MG63 (cell line): Measurements from ENCODE around the gene GH2. TPM values are rescaled to one million over a fixed set of nuclear protein-coding genes. Genes with fewer than 3 reads are reported as not detected.
"Not testable (repeated sequence)": the region's sequence is repeated elsewhere in the genome, so short reads cannot be mapped to it uniquely, and the experiment has no call there.

ENCODE experiments used
- DNase-seq: peaks from one replicate; pipeline ENCODE4 v3.0.0-alpha.2; 2020
- H3K27me3 ChIP-seq: fragments of 250-450 bp; sonication (Bioruptor Pico); 2 replicates; pipeline ENCODE4 v1.5.1; 2020; ENCODE audit warnings: mild to moderate bottlenecking, moderate library complexity
- H3K36me3 ChIP-seq: fragments of 250-450 bp; sonication (Bioruptor Pico); 2 replicates; pipeline ENCODE4 v1.5.1; 2020; ENCODE audit warnings: mild to moderate bottlenecking, moderate library complexity
- H3K4me3 ChIP-seq: fragments of 250-450 bp; sonication (Bioruptor Pico); 2 replicates; pipeline ENCODE4 v1.5.1; 2020; ENCODE audit warnings: mild to moderate bottlenecking, moderate library complexity
- H3K9me3 ChIP-seq: fragments of 250-450 bp; sonication (Bioruptor Pico); 2 replicates; pipeline ENCODE4 v1.5.1; 2020; ENCODE audit warnings: mild to moderate bottlenecking, moderate library complexity
- total RNA-seq: library from RNA; depleted of rRNA; stranded (reverse); fragments of >200 nt; shearing (Covaris generic); gene quantifications from 2 replicates; pipeline ENCODE4 v1.2.3, GENCODE V29; 2014; ENCODE audit warnings: low replicate concordance

The GH2 gene
- total RNA-seq, 1 experiment from 2014 or later = not detected

- Histone ChIP-seq H3K9me3 (no peaks in the 10 kb centered on the region), H3K36me3 (no peaks in the 10 kb centered on the region), H3K4me3 (no peak overlapping the region), H3K27me3 (peaks cover 4% of the 10 kb centered on the region; the same call in 1 of the 2 replicates)
- no peak for DNase-seq
Measured at GRCh38 chr17:63855185-63855584, 26.6 kb downstream of the GH2 start.

- H3K36me3 ChIP-seq = no peaks in the 10 kb centered on the region
- no peak for DNase-seq
Measured at GRCh38 chr17:63854709-63855108, 27.0 kb downstream of the GH2 start.

GRCh38 chr17:63853260-63853659, 28.5 kb downstream of the GH2 start:
- Histone ChIP-seq H3K9me3 (peaks cover 3% of the 10 kb centered on the region; the same call in 1 of the 2 replicates), H3K36me3 (no peaks in the 10 kb centered on the region), H3K27me3 (peaks cover 4% of the 10 kb centered on the region; the same call in 1 of the 2 replicates), H3K4me3 (no peak overlapping the region)
- DNase-seq = no peak

More at GRCh38 chr17:63854709-63855108, 27.0 kb downstream of the GH2 start:
- H3K4me3 ChIP-seq = no peak overlapping the region
- no peaks in the 10 kb centered on the region for H3K9me3 ChIP-seq
- H3K27me3 ChIP-seq = peaks cover 4% of the 10 kb centered on the region; the same call in 1 of the 2 replicates

DNA sequence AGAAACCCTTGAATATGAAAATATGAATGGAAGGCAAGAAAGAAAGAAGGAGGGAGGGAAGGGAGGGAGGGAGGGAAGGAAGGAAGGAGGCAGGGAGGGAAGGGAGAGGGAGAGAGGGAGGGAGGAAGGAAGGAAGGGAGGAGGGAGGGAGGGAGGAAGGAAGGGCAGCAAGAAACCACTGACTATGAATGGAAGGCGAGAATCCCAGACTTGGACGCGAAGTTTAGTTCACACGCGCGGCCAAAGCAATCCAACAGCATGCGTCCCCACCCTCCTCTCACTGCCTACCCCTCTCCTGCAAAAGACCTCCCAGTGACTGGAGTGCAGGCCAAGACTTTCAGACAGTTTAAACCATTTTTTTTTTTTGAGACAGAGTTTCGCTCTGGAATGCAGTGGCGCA, 31.3 kb downstream of the GH2 start:
- H3K4me3 ChIP-seq = no peak overlapping the region
- DNase-seq = no peak

GRCh38 chr17:63848834-63849689, 32.7 kb downstream of the GH2 start:
- DNase-seq = peak; percentile 90
- H3K27me3 ChIP-seq = peaks cover 4% of the 10 kb centered on the region; the same call in 1 of the 2 replicates
- H3K4me3 ChIP-seq = peak overlapping the region; percentile 27; the same call in 1 of the 2 replicates
- H3K36me3 ChIP-seq = no peaks in the 10 kb centered on the region
- peaks cover 3% of the 10 kb centered on the region; the same call in 1 of the 2 replicates for H3K9me3 ChIP-seq

More for the DNA sequence above, 31.3 kb downstream of the GH2 start:
- Histone ChIP-seq H3K36me3 (no peaks in the 10 kb centered on the region), H3K9me3 (peaks cover 3% of the 10 kb centered on the region; the same call in 1 of the 2 replicates), H3K27me3 (peaks cover 4% of the 10 kb centered on the region; the same call in 1 of the 2 replicates)

DNA sequence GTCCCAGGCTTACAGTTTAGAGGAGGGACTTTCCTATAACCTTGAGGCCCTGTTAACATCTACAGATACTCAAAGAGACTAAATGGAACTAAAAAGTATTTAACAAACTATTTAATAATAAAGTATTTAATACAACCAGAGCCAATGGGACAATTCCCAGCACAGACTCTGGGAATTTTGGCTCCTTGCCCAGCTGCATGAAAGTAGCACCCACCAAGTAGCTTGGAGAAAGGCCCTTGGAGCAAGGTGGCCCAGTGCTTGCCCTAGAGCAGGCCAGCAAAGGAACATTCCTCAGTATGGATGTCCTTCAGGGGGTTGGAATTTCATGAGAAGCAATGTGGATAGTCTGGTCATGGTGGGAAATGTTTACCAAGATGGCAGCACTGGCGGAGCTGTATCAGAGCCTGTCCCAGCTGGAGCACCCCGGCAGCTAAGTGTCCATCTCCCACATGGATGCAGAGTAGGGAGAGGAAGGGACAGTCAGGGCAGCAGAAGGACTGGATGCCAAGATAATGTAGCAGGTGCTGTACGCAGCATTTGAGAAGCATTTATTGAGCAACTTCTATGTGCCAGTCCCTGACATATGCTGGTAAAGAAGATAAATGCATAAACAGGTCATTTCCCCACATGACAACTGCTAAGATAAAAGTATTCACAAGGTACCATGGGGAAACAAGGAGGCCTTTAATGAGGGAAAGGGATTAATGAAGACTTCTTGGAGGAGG, 34.1 kb downstream of the GH2 start:
- Histone ChIP-seq H3K27me3 (no peaks in the 10 kb centered on the region), H3K4me3 (no peak overlapping the region), H3K9me3 (peaks cover 3% of the 10 kb centered on the region; the same call in 1 of the 2 replicates), H3K36me3 (no peaks in the 10 kb centered on the region; the same call in 1 of the 2 replicates)
- no peak for DNase-seq

GRCh38 chr17:63845509-63845908, 36.2 kb downstream of the GH2 start:
- Histone ChIP-seq H3K9me3 (peaks cover 3% of the 10 kb centered on the region; the same call in 1 of the 2 replicates), H3K4me3 (no peak overlapping the region), H3K27me3 (no peaks in the 10 kb centered on the region), H3K36me3 (peaks cover 7% of the 10 kb centered on the region)
- no peak for DNase-seq

- H3K4me3 ChIP-seq = peak overlapping the region; percentile 78
- no peaks in the 10 kb centered on the region for H3K9me3 ChIP-seq
- H3K36me3 ChIP-seq = peaks cover 11% of the 10 kb centered on the region
- no peaks in the 10 kb centered on the region for H3K27me3 ChIP-seq
- no peak for DNase-seq
Measured at GRCh38 chr17:63843910-63844677, 37.6 kb downstream of the GH2 start.

DNA sequence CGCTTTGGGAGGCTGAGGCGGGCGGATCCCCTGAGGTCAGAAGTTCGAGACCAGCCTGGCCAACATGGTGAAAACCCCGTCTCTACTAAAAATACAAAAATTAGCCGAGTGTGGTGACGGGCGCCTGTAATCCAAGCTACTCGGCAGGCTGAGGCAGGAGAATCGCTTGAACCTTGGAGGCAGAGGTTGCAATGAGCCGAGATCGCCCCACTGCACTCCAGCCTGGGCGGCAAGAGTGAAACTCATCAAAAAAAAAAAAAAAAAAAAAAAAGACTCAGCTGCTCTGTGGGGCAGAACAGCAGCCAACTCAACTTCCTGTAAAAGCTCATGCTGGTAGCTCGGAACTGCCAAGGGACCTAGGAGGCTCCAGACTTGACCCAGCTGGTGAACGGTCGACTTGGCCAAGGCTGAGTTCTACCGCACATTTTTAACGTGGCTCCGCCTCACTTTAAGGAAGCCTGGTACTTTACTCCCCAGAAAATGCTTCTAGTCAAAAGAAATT, 38.3 kb downstream of the GH2 start:
- peak; percentile 94 for DNase-seq

GRCh38 chr17:63842540-63843386, 39.0 kb downstream of the GH2 start, which contains the start of gene SMARCD2:
SMARCD2 (minus strand) TSS chr17:63842685; CDS start chr17:63842674, 11 bp downstream.
- no peaks in the 10 kb centered on the region for H3K9me3 ChIP-seq
- peak; percentile 99 for DNase-seq
- peaks cover 14% of the 10 kb centered on the region for H3K36me3 ChIP-seq
- H3K4me3 ChIP-seq = peak within 1 kb of the TSS; percentile 78
- no peaks in the 10 kb centered on the region for H3K27me3 ChIP-seq

More for the DNA sequence above, 38.3 kb downstream of the GH2 start:
- peak overlapping the region; percentile 78 for H3K4me3 ChIP-seq
- H3K9me3 ChIP-seq, H3K27me3 ChIP-seq: not testable (repeated sequence)
- peaks cover 14% of the 10 kb centered on the region for H3K36me3 ChIP-seq

- H3K4me3 ChIP-seq = peak overlapping the region; percentile 78
- DNase-seq = no peak
- H3K9me3 ChIP-seq = no peaks in the 10 kb centered on the region
- H3K36me3 ChIP-seq = peaks cover 16% of the 10 kb centered on the region
- no peaks in the 10 kb centered on the region for H3K27me3 ChIP-seq
Measured at GRCh38 chr17:63842173-63842539, 39.6 kb downstream of the GH2 start.

DNA sequence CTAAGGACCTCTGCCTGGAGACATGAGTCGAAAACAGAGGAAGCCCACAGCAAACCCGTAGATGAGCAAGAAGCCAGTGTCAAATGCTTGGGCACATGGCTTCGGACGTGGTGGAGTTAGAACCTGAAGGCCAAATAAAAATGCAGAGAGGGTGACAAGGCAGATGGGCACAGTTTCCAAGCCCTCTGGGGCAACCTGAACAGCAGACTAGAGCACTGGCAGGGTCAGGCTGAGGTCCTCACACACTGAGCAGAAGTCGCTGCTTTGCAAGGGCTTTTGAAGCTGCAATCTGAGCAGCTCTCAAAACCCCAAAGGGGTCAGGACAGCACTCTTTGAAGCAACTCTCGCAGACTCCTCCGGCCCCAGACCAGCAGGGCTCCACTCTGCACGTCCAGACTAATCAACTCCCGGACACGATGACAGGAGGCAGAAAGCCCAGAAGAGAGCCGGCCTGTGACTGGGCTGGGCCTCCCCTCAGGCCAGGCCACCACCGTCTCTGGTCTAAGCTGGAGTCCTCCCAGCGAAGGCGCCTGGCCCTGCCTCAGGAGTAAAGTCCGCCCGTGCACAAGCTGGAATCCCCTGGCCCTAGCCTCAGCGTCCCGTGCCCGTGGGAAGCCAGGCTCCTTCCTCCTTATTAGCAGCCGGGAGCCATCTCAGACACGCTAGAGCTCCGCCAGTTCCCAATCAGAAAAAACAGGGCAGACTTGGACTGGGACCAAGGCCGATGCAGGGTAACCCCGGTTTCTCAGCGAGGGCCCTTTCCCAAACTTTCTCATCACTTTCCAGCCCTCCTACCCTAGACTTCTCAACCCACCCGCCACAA, 40.2 kb downstream of the GH2 start:
- peak overlapping the region; percentile 78 for H3K4me3 ChIP-seq
- H3K36me3 ChIP-seq = peaks cover 22% of the 10 kb centered on the region
- no peaks in the 10 kb centered on the region for H3K27me3 ChIP-seq
- H3K9me3 ChIP-seq = no peaks in the 10 kb centered on the region
- peak; percentile 47 for DNase-seq

- peaks cover 28% of the 10 kb centered on the region for H3K36me3 ChIP-seq
- H3K4me3 ChIP-seq = peak overlapping the region; percentile 78
- no peaks in the 10 kb centered on the region for H3K9me3 ChIP-seq
- DNase-seq = peak; percentile 52
- H3K27me3 ChIP-seq = no peaks in the 10 kb centered on the region
Measured at GRCh38 chr17:63840591-63841349, 41.0 kb downstream of the GH2 start.

- Histone ChIP-seq H3K4me3 (no peak overlapping the region), H3K36me3 (peaks cover 47% of the 10 kb centered on the region), H3K9me3 (no peaks in the 10 kb centered on the region), H3K27me3 (no peaks in the 10 kb centered on the region)
- DNase-seq = peak; percentile 56
Measured at GRCh38 chr17:63838631-63839171, 43.0 kb downstream of the GH2 start.
